GM12874 (cell line): Measurements from ENCODE around the gene ID4.
A peak's percentile ranks its signal among the peaks of the same experiment; 100 is the strongest.

Experiments
- TF ChIP-seq, protein P1 (sequence below): IDR thresholded peaks from 2 replicates; pipeline ENCODE4 v1.5.1; 2011; ENCODE audit warnings: low read depth, mild to moderate bottlenecking, control low read depth, low read length, moderate library complexity; ENCODE audit not compliant: insufficient read depth

ID4 gene

DNA sequence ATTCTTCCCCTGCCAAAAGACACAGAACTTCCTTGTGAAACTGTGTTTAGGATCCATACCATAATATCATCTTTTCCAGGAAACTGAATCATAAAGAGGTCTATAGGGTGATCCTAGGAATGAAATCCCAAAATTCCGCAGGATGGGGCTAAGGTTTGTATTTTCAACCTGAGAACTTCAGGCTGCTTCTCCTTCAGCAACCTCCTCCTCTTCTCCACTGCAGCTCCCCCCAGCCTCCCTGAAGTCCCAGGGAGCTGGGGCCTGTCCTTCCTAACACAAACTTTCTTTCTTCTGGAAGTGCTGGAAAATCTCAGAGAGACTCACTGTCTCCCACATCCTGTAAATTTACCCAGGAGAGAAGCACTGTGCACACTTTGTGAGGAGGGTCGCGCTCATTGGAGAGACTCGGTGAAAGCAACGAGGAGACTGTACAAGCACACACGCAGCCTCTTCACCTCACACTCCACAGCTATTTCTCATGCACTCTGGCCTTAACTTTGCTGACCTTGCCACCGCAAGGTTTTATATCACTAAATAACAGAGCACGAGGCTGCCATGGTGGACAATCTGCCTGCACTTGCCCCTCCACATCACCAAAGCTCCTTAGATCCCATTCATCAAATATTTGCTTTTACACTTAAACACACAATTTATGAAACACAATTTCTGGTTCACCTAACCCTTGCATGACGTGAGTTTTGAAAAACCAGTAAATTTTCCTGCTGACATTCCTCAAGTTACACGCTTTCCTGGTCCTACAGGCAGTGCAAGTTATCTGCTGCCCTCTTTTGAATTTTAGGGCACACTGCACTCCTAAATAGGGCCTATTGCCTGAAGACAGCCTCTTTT lies 14.3 kb downstream of the ID4 start:
- TF ChIP-seq, protein P1, sequence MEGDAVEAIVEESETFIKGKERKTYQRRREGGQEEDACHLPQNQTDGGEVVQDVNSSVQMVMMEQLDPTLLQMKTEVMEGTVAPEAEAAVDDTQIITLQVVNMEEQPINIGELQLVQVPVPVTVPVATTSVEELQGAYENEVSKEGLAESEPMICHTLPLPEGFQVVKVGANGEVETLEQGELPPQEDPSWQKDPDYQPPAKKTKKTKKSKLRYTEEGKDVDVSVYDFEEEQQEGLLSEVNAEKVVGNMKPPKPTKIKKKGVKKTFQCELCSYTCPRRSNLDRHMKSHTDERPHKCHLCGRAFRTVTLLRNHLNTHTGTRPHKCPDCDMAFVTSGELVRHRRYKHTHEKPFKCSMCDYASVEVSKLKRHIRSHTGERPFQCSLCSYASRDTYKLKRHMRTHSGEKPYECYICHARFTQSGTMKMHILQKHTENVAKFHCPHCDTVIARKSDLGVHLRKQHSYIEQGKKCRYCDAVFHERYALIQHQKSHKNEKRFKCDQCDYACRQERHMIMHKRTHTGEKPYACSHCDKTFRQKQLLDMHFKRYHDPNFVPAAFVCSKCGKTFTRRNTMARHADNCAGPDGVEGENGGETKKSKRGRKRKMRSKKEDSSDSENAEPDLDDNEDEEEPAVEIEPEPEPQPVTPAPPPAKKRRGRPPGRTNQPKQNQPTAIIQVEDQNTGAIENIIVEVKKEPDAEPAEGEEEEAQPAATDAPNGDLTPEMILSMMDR = peak; percentile 51

DNA sequence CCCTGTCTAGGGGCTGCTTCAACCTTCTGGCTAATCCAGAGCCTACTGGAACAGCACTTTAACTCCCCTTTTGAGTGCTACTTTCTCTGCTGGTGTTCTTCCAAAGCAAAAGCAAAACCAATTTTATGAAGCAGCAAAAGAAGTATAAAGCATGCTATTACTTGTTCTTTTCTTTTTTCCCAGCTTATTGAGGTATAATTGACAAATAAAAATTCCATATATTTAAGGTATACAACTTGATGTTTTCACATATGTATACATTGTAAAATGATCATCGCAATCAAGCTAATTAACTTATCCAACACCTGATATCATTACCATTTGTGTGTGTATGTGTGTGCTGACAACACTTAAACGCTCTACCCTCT lies 14.9 kb downstream of the ID4 start:
- TF ChIP-seq, protein P1 = no peak

DNA sequence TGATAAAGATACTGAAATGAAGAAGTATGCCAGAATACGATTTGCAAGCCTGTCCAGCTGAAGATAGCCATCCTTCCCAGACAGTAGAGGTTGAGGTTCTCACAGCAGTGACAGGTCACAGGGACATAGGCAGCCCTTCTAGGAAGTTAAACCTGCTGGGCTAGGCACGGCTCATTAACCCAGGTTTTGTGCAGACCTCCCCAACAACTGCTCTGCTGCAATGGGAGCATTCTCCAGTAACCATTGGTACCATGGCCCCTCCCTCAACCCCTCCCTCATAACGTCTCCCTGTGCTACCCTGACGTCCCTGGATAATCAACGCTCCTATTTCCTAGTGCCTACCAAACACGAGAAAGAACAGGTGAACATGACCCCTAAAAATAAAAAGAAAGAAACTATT lies 15.8 kb downstream of the ID4 start:
- TF ChIP-seq, protein P1 = no peak

DNA sequence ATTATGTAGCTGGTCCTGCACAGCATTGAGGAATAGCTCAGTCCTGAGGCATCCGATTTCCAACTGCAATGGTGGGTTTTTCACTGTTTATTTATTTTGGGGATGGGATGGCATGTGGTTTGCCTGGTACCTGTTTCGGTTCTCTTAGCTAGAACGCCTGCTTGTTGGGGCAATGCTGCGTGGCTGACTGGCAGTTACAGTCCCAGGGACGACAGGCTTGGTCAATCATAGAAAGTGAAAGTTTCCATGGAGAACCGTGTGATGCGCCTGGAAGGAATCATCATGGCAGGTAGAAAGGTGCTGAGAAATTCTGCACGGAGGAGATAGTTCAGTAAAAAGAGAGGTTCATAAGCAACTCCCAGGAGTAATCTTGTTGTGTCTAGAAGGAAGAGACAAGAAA lies 18.4 kb downstream of the ID4 start:
- TF ChIP-seq, protein P1 = no peak

DNA sequence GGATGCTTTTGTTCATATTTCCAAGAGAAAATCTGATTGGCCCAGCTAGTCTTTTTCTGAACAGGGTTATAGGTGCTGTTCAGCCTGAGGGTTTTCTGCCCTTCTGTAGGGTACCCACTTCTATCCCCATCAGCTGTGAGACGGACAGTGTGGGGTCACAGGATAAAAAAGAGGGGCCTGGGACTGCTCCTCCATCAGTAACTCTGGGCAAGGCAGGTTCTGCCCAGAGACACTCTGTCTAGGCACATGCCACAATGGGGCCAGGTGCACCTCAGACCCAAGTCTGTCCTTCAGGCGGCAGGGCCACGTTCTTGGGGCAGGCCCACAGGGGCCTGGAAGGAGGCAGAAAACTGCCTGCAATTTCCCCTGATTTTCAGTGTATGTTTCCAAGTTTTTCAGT lies 20.0 kb downstream of the ID4 start:
- TF ChIP-seq, protein P1 = no peak

DNA sequence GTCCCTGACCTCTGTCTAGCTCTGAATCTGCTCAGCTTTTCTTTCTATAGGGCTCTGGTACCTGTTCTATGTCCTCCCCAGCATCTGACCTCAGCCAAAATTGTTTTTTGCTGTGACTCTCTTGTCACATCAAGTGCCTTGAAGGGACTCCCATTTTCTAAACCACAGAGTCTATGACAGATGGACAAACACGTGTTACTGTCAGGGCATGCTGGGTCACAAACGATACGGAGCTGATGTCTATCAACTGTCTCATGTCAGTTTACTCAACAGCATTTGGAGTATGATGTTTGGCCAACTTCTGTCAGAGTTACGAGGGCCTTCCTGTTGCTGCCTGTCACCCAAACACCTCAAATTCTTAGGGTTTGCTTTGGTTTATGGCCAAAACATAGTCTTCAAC lies 20.5 kb downstream of the ID4 start:
- TF ChIP-seq, protein P1 = no peak

DNA sequence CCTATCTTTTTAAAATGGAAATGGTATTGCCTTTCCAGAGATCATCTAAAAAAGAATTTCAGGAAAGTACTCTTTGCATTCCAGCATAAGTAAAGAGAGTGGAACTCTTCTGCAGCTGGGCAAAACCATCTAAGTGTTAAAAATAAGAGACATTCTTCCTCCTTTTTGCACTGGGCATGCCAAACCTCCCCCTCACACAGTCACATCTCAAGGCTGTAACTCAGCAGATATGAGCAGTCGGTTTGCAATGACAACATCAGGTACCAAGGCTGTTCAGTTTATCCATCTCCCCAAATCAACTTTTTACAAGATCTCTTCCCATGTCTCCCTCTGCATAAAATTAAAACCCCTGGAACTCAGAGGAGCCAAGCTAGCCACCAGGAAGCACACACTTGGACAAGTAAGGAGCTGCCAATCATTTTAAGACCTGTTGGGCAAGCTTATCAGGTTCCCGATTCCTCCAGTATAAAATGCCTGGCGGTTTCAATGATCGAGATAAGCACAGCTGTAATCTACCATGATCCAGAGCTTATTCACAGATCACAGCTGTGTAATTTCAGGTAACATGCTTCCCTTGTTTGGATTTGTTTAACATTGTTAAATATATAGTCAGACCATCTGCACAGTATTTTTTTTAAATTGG lies 23.2 kb downstream of the ID4 start:
- TF ChIP-seq, protein P1 = no peak
